GM21360 (cell line): ENCODE measurements around the gene WWC1.
"Not testable (repeated sequence)": the region's sequence is repeated elsewhere in the genome, so short reads cannot be mapped to it uniquely, and the experiment has no call there.

ENCODE experiments used
- ATAC-seq: cut with Tn5 transposase; IDR thresholded peaks from one replicate; pipeline ENCODE4 v1.9.1; 2021; ENCODE audit warnings: mild to moderate bottlenecking, moderate library complexity; ENCODE audit not compliant: unreplicated experiment

Gene WWC1

DNA sequence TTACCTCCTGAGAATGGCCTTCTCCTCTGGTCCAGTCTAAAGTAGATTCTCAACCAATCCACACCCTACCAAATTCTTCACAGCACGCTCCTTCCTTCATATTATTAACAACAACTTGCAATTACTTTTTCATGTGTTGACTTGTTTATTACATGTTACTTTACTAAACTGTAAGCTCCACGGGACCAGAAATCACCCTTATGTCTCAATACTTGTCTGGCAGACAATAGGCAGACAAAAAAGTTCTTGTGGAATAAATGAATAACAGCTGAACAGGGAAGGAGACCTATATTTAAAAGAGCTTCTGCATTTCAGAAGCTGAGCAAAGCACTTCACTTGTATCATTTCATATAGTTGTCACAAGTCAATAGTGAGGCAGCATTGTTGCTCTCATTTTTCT lies 5.7 kb upstream of the WWC1 start:
- ATAC-seq = no peak

DNA sequence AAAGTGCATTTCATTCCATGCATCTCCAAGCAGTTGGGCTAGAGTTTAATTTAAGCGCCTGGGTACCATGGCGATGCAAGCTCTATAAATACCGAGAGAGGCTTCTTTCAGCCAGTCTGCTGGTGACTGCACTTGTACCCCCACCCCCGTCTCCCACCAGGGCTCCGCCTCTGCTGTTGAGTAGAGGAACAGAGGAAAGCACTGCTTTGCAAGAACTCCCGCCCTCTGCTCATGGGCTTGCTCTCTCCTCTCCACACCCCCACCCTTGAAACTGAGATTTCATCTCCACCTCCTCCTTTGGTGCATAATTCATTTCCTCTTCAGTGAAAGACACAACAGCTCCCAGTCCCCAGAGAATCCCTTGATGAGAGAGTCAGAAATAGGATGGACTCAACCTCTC lies 5.1 kb upstream of the WWC1 start:
- peak; percentile 54 for ATAC-seq

GRCh38 chr5:168286863-168287262 lies 4.6 kb upstream of the WWC1 start:
- not testable (repeated sequence) for ATAC-seq

DNA sequence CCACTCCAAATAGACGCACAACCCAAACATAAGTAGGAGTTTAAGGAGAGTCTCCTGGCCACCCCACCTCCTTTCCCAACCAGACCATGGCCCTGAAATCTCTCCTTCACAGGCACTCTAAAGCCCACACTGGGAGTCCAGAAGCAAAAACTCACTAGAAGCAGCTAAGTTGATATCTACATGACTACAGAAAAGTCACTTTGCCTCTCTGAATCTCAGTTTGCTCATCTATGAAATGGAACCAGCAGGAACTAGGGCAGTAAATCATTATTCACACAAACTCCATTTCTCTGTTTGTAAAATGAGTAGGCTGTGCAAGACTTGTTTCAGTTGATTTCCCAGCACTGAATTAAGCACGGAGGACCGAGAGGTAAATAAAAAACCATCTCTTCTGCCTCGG lies 4.1 kb upstream of the WWC1 start:
- no peak for ATAC-seq

DNA sequence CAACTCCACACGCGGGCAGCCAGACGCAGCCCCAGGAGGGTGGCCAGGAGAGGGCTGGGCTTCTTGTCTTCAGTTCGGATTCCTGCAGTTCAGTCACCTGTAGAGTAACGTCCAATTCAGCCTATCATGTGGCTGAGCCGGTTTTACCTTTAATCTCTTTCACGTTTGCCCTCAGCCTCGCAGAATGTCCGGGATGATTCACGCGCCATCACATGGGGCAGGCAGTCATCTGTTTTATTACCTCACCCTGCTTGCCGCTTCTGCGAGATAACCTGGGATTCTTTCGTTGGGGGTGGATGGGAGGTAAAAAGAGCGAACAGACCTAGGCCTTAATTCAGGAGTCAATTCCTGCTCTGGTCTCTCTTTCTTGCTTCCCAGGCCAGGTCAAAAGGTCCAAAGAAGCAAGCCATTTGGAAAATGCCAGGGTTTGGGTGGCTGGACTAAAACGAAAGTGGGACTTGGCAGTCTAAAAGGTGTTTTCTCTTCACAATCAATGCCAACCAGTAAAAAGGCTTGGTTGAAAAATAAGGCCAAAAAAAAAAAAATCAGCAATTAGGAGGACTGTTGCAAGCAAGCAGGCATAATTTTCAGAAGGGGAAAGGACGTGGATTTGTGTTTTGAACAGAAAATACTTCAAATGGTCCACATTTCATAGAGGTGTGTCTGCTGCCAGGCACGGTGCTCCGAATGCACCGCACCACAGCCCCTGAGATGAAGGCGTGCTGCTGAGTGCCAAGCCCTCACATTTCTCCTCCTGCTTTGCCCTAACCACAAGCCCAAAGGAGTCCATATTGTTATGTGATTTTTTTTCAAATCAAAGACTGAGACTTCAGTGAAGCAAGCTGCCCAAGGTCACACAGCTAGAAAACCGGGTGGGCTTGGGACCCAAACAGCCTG lies 2.8 kb upstream of the WWC1 start:
- ATAC-seq = no peak

DNA sequence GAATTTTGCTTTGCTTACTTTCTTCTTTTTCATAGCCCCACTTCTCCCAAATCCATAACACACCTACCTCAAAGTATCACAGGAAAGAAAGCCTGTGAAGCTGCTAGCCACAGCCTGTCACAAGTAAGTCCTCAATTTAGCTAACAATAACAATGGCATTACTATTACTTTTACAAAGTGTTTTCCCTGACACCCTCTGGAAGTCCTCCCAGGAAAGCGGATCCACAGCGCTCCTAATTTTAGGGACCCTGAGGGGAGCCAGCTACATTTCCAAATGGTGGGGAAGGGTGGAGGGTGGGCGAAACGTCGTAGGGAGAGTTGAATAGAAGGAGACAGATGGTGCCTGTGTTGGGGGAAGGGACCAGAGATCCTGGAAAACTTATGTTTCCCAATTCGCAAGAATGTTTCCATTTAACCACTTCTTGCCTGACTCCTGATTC lies 523 bp upstream of the WWC1 start:
- ATAC-seq = no peak

DNA sequence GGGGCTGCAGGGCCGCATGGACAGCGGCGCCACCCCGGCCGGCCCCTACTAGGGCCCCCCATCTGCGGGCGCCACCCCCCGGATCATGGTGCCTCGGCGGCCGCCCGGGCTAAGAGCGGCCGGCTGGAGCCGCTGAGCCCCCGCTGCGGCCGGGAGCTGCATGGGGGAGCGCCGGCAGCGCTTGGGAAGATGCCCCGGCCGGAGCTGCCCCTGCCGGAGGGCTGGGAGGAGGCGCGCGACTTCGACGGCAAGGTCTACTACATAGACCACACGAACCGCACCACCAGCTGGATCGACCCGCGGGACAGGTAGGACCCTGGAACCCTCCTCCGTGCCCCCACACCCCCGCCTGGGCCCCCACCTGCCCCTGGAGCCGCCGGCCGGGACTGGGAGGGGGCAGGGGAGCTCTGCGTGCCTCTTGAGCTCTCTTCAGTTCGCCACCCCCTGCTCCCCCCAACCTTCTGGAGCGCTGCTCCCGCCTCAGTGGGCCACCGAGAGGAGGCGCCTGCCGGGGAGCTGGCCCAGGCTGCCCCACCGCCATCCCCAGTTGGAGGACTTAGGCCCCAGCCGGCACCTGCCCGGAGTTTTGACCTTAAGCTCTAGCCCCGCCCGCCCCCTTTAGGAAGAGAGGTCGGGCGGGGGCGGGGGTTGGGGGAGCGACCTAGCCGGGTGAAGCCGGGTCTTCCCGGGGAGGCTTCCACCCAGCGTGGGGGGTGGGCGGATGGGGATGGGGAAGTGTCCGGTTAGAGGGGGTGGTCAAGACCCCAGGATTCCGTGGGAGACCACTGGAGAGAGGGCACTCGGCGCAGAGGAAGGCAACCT lies 730 bp downstream of the WWC1 start:
- peak; percentile 1 for ATAC-seq

- no peak for ATAC-seq
These were observed 1.6 kb downstream of the WWC1 start for GRCh38 chr5:168292786-168293696.

GRCh38 chr5:168295574-168296201 lies 4.2 kb downstream of the WWC1 start:
- ATAC-seq = no peak

- no peak for ATAC-seq
These were observed 5.2 kb downstream of the WWC1 start for GRCh38 chr5:168296682-168297081.

- ATAC-seq = no peak
These were observed 7.5 kb downstream of the WWC1 start for GRCh38 chr5:168298949-168299348.

GRCh38 chr5:168299372-168299771 lies 7.9 kb downstream of the WWC1 start:
- ATAC-seq = no peak

DNA sequence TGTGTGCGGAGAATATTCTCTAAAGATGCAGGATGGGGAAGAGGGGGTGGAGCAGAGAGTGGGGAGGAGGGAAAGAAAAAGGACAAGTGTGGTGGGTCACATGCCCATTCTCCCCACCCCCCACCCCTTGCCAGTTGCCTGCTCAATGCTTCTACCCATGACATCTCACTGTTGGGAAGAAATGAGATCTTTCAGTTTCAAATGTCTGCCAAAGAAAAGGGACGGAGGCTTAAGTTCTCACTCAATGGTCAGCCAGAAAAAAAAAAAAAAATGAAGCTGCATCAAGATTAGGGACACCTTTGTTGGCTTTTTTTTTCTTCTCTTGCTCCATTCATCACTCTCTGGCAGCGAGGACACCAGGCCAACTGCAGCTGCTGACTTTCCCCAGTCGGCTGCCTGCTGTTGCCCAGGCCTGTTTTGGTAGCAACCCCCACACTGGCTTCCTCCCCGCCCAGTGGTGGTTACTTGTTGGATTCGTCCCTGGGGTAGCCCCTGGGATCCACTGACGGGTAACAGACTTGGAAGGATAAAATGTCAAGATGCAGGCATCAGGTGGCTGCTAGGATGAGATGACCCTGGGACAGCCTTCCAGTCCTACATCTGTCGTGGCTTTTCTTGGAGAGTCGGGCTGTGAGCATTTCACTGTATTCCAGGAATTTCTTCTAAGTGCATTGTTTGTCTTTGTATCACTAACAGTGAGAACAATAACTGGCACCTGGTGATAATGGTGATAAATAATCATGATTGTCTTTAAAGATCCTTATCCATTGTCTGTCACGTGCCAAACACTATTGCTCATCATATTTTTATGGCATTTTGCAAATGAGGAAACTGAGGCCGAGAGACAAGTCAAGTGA lies 9.1 kb downstream of the WWC1 start:
- ATAC-seq = no peak

DNA sequence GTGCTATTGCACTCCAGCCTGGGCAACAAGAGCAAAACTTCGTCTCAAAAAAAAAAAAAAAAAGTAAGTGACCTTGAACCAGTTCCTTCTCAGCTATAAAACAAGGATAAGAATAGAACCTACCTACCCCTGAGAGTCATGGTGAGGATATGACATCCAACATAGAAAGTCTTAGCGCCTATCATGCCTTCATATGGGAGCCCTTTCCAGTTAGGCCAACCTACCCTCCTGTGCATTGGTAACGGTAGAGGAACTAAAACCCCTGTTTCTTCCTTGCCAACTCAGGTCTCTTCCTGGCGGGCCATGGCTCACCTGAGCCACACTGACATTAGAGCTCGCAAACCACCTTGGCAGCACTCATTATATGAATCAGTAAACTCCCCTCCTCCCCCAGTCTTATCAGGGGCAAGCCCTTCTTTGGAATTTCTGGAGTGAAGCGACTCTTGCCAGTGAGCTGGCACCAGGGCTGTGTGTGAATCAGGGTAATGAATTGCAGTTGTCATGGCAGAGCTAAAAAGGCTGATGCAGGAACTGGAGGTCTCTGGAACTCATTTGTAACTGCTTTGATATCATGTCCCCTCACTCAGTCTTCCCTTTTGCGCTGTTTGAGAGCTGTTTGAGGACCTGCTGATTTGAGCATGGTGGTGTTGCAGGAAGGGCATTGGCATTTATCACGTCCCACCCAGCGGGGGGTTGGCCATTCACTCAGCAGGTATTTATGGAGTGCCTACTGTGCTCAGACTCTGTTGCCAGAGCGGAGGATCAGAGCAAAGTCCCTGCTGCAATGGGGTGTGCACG lies 10.3 kb downstream of the WWC1 start:
- no peak for ATAC-seq

GRCh38 chr5:168302785-168303184 lies 11.3 kb downstream of the WWC1 start:
- no peak for ATAC-seq

DNA sequence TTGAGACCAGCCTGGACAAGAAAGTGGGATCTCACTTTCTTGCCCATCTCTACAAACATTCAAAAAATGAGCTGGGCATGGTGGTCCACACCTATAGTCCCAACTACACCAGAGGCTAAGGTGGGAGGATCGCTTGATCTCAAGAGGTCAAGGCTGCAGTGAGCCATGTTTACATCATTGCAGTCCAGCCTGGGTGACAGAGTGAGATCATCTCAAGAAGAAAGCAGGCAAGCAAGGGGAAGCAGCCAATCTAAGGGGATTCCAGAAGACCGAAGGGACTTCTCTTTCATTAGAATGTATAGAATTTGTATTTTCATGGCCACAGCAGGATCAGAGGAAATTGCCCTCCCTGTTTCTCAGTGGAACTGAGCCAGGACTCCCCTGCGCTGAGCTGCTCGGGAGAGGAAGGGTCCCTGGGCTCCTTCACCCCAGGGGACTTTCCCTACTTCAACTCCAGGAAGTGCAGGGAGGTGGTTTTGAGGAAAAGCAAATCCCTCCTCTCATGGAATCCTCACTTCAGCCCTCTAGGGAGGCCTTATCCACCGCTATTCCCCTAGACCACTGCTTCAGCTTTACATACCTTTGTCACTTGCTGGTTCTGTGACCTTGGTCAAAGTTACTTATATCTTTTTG lies 12.1 kb downstream of the WWC1 start:
- ATAC-seq = no peak

DNA sequence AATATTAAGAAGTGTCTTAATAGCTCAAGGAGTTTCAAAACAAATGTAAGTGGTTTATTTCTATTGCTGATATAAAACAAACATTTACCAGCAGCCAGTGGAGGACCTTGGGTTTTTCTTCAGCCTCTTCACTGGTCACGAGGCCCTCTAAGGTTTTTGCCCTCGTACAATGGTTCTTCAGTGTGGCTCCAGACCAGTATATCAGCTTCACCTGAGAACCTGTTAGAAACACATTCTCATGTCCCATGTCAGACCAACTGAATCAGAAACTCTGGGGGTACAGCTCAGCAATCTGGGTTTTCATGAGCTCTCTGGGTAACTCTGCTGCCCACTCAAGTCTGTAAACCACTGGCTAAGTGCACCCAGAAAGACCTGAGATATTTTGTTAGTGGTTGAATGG lies 12.9 kb downstream of the WWC1 start:
- no peak for ATAC-seq

DNA sequence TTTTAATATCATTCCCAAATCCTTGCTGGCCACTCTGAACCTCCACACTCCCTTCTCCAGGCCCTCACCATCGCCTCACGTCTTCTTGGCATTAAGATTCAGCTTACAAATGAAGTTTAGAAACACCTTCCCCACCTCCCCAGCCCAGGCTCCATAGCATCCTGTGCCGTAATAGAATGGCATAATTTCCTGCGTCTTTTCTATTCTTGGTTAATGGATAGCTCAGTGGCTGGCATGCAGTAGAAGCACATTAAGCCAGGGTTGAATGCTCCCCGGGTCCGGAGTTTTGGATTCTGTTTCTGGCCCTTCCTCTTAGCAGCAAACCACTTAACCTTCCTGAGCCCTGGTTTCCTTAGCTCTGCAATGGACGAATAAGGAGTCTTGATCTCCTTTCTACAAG lies 13.8 kb downstream of the WWC1 start:
- ATAC-seq = no peak
